Hepatocyte (in vitro differentiated cells): ENCODE data around the gene B4GALNT2. TPM values are rescaled to one million over a fixed set of nuclear protein-coding genes. Genes with fewer than 3 reads are reported as not detected.
"Not testable (repeated sequence)": the region's sequence is repeated elsewhere in the genome, so short reads cannot be mapped to it uniquely, and the experiment has no call there.

Source experiments
- DNase-seq: peaks from one replicate; pipeline ENCODE4 v3.0.0-alpha.2; 2016; ENCODE audit warnings: low spot score
- H2AFZ ChIP-seq: fragments of 200-600 bp; sonication (generic); 2 replicates; pipeline ENCODE4 v1.6.0; 2016; ENCODE audit warnings: antibody characterized with exemption, mild to moderate bottlenecking
- H3K27ac ChIP-seq: fragments of 200-600 bp; sonication (generic); 2 replicates; pipeline ENCODE4 v1.5.1; 2016; ENCODE audit warnings: mild to moderate bottlenecking
- H3K27me3 ChIP-seq: fragments of 200-600 bp; sonication (generic); 2 replicates; pipeline ENCODE4 v1.6.1; 2016
- H3K36me3 ChIP-seq: fragments of 200-600 bp; sonication (generic); replicated peaks from 2 replicates; pipeline ENCODE4 v1.5.1; 2016; ENCODE audit warnings: low read depth; ENCODE audit not compliant: insufficient read depth
- H3K4me1 ChIP-seq: fragments of 200-600 bp; sonication (generic); 2 replicates; pipeline ENCODE4 v1.5.1; 2016; ENCODE audit warnings: mild to moderate bottlenecking, moderate library complexity; ENCODE audit not compliant: insufficient read depth
- H3K4me2 ChIP-seq: fragments of 200-600 bp; sonication (generic); 2 replicates; pipeline ENCODE4 v1.6.0; 2016
- H3K4me3 ChIP-seq: fragments of 200-600 bp; sonication (generic); 2 replicates; pipeline ENCODE4 v1.5.1; 2016; ENCODE audit warnings: mild to moderate bottlenecking
- H3K79me2 ChIP-seq: fragments of 200-600 bp; sonication (generic); 2 replicates; pipeline ENCODE4 v1.6.0; 2017; ENCODE audit warnings: mild to moderate bottlenecking
- H3K9me2 ChIP-seq: fragments of 200-600 bp; sonication (generic); replicated peaks from 2 replicates; pipeline ENCODE4 v1.6.0; 2017; ENCODE audit warnings: mild to moderate bottlenecking; ENCODE audit not compliant: insufficient read depth
- H3K9me3 ChIP-seq: fragments of 200-600 bp; sonication (generic); 2 replicates; pipeline ENCODE4 v1.5.1; 2016; ENCODE audit warnings: low read depth, mild to moderate bottlenecking
- H4K20me1 ChIP-seq: fragments of 200-600 bp; sonication (generic); 2 replicates; pipeline ENCODE4 v1.6.0; 2016; ENCODE audit warnings: mild to moderate bottlenecking; ENCODE audit not compliant: insufficient read depth, poor library complexity, severe bottlenecking
- EZH2 ChIP-seq: fragments of 200-600 bp; sonication (generic); IDR thresholded peaks from 2 replicates; pipeline ENCODE4 v1.6.1; 2016; ENCODE audit warnings: antibody characterized with exemption, mild to moderate bottlenecking, borderline replicate concordance
- EZH2phosphoT487 ChIP-seq: fragments of 200-600 bp; sonication (generic); IDR thresholded peaks from one replicate; pipeline ENCODE4 v1.6.1; 2018; ENCODE audit warnings: antibody characterized with exemption, mild to moderate bottlenecking, low read depth, moderate library complexity; ENCODE audit not compliant: unreplicated experiment, severe bottlenecking
- WGBS: methylation state at CpG from one replicate; pipeline ENCODE4 v1.1.6; 2016; ENCODE audit warnings: low lambda C conversion rate; ENCODE audit errors: missing lambda C conversion rate; 5-methylcytosine and 5-hydroxymethylcytosine counted together
- polyA plus RNA-seq: library from polyadenylated mRNA; unstranded; fragments of >200 nt; fragmentation: Nextera tagmentation; extraction: Ambion mirVana; gene quantifications from 2 replicates; pipeline ENCODE4 v1.2.1, GENCODE V29; 2016
- total RNA-seq: library from RNA; depleted of rRNA; stranded (reverse); fragments of >200 nt; gene quantifications from 2 replicates; pipeline ENCODE4 v1.2.3, GENCODE V29; 2014
- TF ChIP-seq, protein P1 (sequence below): fragments of 200-600 bp; sonication (generic); IDR thresholded peaks from 2 replicates; pipeline ENCODE4 v1.5.1; 2016; ENCODE audit warnings: antibody characterized with exemption, mild to moderate bottlenecking; ENCODE audit not compliant: poor library complexity

B4GALNT2 gene
- total and polyA plus RNA-seq, 2 experiments from 2014 or later = 0.40 to 1.3 TPM

DNA sequence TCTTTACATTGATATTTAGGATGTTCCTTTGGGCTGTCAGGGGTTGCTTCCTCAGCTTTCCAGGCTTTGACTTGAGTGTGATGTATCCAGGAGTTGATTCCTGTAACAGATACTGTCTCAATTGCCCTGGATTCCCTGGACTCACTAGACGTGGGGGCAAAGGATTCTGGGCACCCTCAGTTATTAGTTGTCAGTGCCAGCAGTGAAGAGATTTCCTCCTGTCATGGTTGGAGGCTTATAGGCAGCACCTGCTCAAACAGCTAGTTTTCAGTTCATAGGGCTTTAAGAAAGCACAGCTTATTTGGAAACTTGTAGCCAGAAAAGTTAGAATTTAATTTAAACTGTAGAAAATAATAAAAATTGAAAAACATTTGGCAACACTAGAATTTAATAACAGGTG is 9.5 kb upstream of the B4GALNT2 start:
- Histone ChIP-seq H4K20me1 (no peaks in the 10 kb centered on the region), H3K36me3 (no peaks in the 10 kb centered on the region), H3K79me2 (no peaks in the 10 kb centered on the region), H3K27me3 (no peaks in the 10 kb centered on the region), H3K27ac (no peak overlapping the region), H3K4me2 (no peak overlapping the region), H3K4me3 (no peak overlapping the region), H3K9me2 (no peaks in the 10 kb centered on the region), H3K9me3 (no peaks in the 10 kb centered on the region), H3K4me1 (peaks cover 9% of the 10 kb centered on the region), H2AFZ (no peak overlapping the region)
- TF ChIP-seq EZH2 (no peak), EZH2phosphoT487 (no peak)
- TF ChIP-seq, protein P1, sequence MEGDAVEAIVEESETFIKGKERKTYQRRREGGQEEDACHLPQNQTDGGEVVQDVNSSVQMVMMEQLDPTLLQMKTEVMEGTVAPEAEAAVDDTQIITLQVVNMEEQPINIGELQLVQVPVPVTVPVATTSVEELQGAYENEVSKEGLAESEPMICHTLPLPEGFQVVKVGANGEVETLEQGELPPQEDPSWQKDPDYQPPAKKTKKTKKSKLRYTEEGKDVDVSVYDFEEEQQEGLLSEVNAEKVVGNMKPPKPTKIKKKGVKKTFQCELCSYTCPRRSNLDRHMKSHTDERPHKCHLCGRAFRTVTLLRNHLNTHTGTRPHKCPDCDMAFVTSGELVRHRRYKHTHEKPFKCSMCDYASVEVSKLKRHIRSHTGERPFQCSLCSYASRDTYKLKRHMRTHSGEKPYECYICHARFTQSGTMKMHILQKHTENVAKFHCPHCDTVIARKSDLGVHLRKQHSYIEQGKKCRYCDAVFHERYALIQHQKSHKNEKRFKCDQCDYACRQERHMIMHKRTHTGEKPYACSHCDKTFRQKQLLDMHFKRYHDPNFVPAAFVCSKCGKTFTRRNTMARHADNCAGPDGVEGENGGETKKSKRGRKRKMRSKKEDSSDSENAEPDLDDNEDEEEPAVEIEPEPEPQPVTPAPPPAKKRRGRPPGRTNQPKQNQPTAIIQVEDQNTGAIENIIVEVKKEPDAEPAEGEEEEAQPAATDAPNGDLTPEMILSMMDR = no peak
- no peak for DNase-seq
- 60% methylated on average over 1 of the region's 1 CpG for WGBS

DNA sequence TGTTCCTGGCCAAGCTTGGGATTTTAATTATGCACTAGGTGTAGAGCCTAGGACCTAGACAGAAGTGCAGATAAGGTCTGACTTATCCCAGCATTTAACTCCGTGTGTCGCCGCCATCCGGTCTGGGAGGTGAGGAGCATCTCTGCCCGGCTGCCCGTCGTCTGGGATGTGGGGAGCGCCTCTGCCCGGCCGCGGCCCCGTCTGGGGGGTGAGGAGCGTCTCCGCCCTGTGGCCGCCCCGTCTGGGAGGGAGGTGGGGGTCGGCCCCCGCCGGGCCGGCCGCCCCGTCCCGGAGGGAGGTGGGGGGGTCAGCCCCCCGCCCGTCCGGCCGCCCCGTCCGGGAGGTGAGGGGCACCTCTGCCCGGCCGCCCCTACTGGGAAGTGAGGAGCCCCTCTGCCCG is 7.1 kb upstream of the B4GALNT2 start:
- H3K27ac ChIP-seq = no peak overlapping the region
- no peaks in the 10 kb centered on the region for H3K36me3 ChIP-seq
- H2AFZ ChIP-seq = no peak overlapping the region
- no peak overlapping the region for H3K4me3 ChIP-seq
- no peaks in the 10 kb centered on the region for H3K9me3 ChIP-seq
- H3K27me3 ChIP-seq = no peaks in the 10 kb centered on the region
- H3K4me1 ChIP-seq = peaks cover 9% of the 10 kb centered on the region
- no peaks in the 10 kb centered on the region for H4K20me1 ChIP-seq
- no peak overlapping the region for H3K4me2 ChIP-seq
- no peaks in the 10 kb centered on the region for H3K9me2 ChIP-seq
- DNase-seq = no peak
- whole genome bisulfite sequencing = 94% methylated on average over 9 of the region's 32 CpGs
- H3K79me2 ChIP-seq = no peaks in the 10 kb centered on the region
- TF ChIP-seq, protein P1 = no peak
- TF ChIP-seq EZH2phosphoT487 = no peak
- TF ChIP-seq EZH2 = no peak

DNA sequence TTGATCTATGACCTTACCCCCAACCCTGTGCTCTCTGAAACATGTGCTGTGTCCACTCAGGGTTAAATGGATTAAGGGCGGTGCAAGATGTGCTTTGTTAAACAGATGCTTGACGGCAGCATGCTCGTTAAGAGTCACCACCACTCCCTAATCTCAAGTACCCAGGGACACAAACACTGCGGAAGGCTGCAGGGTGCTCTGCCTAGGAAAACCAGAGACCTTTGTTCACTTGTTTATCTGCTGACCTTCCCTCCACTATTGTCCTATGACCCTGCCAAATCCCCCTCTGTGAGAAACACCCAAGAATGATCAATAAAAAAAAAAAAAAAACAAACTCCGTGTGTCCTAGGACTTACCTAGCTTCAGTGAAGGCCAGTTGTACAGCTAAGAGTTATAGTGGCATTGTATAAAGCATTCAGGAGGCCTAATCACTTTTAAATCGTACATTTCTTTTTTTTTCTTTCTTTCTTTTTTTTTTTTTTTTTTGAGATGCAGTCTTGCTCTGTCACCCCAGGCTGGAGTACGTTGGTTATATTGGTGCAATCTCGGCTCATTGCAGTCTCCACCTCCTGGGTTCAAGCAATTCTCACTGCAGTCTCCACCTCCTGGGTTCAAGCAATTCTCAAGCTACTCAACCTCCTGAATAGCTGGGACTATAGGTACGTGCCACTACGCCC is 6.2 kb upstream of the B4GALNT2 start:
- 45% methylated on average over 10 of the region's 10 CpGs for WGBS
- H3K4me3 ChIP-seq, H3K36me3 ChIP-seq, H3K27ac ChIP-seq, H3K9me2 ChIP-seq, DNase-seq, H3K4me1 ChIP-seq, H3K79me2 ChIP-seq, H3K9me3 ChIP-seq, H4K20me1 ChIP-seq, H2AFZ ChIP-seq, H3K27me3 ChIP-seq: not testable (repeated sequence)
- H3K4me2 ChIP-seq = peak overlapping the region; percentile 33

DNA sequence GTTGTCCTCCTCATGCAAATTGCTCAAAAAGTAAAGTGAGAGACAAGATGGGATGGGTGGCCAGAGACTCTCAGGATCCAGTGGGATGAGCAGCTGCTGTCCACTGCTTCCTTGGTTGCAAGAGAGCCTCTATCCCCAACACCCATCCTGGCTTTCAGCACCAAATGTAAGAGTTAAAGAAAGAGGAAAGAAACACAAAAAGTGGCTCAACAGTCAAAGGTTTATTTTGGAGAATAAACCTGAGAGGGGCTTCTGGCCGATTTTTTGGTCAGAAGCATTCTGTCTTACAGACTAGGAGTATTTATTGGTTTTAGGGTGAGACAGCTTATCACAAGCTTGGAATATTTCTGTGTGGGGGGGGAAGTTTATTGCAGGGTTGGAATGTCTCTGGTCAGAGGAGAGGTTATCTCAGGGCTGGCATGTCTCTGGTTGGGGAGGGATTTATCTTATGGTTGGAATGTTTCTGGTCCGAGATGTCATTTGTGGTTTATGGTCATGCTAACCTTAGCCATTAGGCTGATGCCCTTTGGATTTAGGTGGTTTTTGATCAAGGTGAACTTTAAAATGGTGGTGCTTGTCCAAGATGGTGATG is 3.1 kb upstream of the B4GALNT2 start:
- not testable (repeated sequence) for H3K4me3 ChIP-seq
- H3K27me3 ChIP-seq = peaks cover 37% of the 10 kb centered on the region
- WGBS = 60% methylated on average over 2 of the region's 2 CpGs

More for the DNA sequence above, 3.1 kb upstream of the B4GALNT2 start:
- not testable (repeated sequence) for H3K27ac ChIP-seq, H3K36me3 ChIP-seq, H3K9me2 ChIP-seq, DNase-seq, H3K9me3 ChIP-seq, H3K4me2 ChIP-seq, H3K79me2 ChIP-seq, H4K20me1 ChIP-seq, H2AFZ ChIP-seq
- peaks cover 20% of the 10 kb centered on the region for H3K4me1 ChIP-seq
